NCI-H2196 treated with DMSO at 0.1 percent for 48 hours (cell line): ENCODE measurements around the gene UBE2Q2.
"Not testable (repeated sequence)": the region's sequence is repeated elsewhere in the genome, so short reads cannot be mapped to it uniquely, and the experiment has no call there.

Source experiments
- DNase-seq: peaks from one replicate; lab custom pipeline; 2025; ENCODE audit not compliant: unreplicated experiment; lab: John Stamatoyannopoulos, UW

Gene UBE2Q2

GRCh38 chr15:75864213-75865059, 21.2 kb downstream of the UBE2Q2 start:
- DNase-seq = no peak

DNA sequence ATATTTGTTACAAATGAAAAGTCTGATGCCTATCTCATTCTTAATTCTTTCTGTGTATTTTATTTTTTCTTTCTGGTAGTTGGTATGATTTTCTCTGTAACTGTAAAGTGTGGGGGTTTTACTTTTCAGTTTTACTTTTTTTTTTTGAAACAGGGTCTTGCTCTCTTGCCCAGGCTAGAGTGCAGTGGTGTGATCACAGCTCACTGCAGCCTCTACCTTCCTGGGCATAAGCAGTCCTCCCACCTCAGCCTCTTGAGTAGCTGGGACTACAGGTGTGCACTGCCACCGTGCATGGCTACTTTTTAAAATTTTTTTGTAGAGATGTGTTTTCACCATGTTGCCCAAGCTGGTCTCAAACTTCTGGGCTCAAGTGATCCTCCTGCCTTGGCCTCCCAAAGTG, 22.8 kb downstream of the UBE2Q2 start:
- not testable (repeated sequence) for DNase-seq

DNA sequence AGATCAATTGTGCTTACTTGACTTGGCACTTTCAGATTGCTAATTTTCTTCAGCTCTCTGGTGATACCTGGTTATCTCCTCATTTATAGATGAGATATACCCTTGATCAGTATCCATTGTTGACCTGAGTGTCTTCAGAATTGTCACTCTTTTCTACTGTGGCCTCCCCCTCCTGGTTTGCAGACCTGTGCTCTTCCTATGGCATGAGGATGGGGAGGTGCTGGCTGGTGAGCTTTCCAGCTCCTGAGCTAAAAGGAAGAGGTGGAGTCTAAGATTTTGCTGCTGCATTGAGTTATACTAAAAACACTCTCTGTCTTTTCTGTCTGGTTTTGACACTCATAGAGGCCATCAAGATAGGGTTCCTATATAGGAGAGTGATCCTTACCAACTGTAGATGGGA, 23.7 kb downstream of the UBE2Q2 start:
- DNase-seq = no peak

DNA sequence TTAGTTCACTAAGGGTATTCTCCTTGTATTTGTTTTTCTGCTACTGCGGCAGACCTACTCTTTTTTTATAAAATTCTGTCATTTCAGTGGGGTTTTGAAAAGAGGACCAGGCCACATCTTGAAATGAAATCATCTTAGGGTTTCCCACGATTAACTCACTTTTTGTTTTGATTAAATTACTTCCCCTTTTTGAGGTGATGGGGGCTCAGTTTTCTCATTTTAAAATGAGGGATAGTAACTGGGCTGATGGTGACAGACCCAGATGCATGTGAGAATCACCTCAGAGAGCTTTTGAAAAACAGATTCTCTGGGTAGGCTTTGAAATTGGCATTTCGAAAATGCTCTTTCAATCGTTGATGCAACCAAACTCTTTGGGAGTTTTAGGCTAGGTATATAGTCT, 24.2 kb downstream of the UBE2Q2 start:
- no peak for DNase-seq

DNA sequence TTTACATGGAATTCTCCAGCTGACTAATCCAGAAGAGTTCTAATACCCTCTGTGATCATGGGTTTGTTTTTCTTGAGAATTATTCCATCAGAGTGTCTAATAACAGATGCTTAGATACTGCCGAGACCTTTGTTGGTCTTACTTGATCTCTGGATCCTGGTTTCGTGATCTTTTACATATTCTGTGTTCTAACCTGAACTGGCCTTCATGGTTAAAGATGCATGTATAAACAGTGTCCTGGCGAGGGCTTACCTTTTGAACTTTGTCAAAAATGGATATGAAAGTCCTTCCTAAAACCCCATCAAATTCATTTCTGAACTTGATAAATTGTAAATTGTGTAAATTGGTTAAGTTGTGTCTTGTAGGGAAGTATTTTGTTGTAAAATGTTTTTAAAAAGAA, 24.8 kb downstream of the UBE2Q2 start:
- DNase-seq = no peak

DNA sequence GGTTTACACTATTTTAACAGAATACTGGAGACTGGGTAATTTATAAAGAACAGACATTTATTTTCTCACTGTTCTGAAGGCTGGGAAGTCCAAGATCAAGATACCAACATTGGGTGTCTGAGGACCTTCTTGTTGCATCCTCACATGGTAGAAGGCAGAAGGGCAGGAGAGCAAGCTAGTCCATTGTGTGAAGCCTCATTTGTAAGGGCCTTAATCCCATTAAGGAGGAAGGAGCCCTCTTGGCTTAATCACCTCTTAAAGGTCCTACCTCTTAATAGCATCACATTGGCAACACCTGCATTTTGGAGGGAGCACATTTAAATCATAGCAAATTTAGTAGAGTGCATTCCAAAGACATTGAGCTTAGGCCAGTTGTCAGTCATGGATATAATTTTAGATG, 26.2 kb downstream of the UBE2Q2 start:
- no peak for DNase-seq

DNA sequence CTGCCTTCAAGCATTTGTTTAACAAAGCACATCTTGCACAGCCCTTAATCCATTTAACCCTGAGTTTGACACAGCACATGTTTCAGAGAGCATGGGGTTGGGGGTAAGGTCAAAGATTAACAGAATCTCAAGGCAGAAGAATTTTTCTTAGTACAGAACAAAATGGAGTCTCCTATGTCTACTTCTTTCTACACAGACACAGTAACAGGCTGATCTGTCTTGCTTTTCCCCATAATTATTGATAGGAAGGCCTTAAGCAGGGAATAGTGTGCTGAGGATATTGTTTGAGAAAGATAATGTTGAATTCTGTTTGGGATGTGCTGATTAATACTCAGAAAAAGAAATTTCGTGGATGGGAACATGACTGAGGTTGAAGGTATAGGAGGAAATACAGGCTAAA, 28.3 kb downstream of the UBE2Q2 start:
- DNase-seq = not testable (repeated sequence)

- no peak for DNase-seq
Observed at GRCh38 chr15:75872403-75872990, 29.2 kb downstream of the UBE2Q2 start.

- no peak for DNase-seq
Observed at GRCh38 chr15:75884041-75884440, 40.8 kb downstream of the UBE2Q2 start.

DNA sequence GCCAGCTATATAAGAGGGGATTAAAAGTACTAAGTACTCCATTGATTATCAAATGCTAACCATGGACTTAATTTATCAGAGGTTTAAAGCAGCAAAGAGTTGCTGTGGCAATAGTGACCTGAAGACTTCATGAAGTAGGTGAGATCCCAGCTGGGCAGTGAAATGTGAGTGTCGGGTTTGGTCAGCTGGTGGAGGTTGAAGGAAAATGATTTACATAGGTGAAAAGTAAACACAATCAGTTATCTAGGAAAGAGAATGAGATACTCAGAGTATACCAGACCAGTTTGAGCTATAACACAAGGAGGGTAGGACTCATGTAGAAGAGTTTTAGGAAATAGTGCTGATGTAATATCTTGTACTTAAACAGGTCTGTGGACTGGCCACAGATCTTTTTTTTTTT, 43.9 kb downstream of the UBE2Q2 start:
- no peak for DNase-seq

- no peak for DNase-seq
Observed at GRCh38 chr15:75891895-75892294, 48.6 kb downstream of the UBE2Q2 start.

GRCh38 chr15:75895731-75896130, 52.5 kb downstream of the UBE2Q2 start:
- no peak for DNase-seq

GRCh38 chr15:75900577-75900976, 57.3 kb downstream of the UBE2Q2 start:
- no peak for DNase-seq

DNA sequence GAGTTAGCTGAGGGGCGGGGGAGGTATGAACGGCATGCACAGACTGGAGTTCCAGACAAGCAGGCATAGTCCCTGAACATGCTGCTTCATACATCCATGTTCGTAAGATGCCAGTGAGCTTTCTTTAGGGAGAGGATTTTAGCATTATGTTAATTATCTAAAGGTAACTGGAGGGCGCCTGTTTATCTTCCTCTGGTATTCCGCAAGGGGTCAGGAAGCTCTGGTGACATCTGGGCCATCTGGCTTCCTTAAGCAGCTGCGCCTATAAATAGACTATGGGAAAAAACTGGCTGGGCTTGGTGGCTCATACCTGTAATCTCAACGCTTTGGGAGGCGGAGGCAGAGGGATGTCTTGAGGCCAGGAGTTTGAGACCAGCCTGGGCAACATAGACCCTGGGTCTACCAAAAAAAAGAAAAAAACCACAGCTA, 58.9 kb downstream of the UBE2Q2 start:
- no peak for DNase-seq

- peak; percentile 54 for DNase-seq
Observed at GRCh38 chr15:75903331-75904239, 60.3 kb downstream of the UBE2Q2 start, which contains the start of gene FBXO22. FBXO22 (plus strand) TSS chr15:75903878; CDS start chr15:75903964, 86 bp downstream.

DNA sequence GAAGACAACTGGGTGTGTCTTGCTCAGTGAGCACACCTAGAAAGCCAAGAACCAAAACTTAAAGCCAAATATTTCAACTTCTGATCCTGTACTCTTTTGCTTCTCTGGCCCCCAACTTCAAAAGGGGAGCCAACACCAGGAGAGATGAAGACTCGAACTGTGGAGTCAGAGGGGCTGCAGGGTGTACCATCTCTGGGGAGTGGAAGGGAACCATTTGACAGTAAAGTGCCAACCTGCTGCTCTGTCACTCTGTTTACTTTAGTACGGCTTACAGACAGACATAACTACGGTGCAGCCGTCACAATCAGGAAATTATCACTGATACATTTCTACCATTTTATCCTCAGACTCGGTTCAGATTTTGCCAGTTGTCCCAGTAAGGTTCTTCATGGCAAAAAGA, 62.0 kb downstream of the UBE2Q2 start:
- DNase-seq = no peak

GRCh38 chr15:75910355-75910754, 67.1 kb downstream of the UBE2Q2 start:
- DNase-seq = not testable (repeated sequence)

DNA sequence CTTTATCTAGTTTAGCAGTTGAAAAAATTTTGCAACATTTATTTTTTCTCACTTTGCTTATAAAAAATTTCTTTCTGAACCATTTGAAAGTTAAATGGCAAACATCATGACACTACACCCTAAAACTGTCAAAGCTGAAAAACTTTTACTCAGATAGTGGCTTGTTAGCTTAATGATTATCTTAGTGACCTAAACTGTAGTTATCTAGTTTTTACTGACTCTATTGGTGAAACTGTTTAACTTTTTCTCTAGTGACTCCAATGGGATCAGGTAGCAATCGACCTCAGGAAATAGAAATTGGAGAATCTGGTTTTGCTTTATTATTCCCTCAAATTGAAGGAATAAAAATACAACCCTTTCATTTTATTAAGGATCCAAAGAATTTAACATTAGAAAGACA, 73.7 kb downstream of the UBE2Q2 start:
- no peak for DNase-seq

DNA sequence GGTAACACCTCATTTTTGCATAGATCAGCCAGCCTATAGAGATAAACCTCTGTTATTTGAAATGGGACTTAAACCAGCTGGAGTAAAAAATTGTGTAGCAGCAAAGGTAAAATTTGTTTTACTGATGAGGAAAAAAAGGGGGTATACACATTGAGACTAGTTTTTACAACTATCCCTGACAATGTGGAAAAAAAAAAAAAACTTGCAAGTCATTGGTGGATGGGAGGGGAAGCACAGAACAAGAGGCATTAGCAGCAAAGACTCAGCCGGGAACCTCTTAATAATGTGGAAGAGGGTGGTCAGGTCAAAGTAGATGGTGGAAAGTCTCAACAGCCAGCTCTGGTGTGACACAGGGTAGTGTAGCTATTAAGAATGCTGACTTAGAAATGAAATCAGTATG, 74.9 kb downstream of the UBE2Q2 start:
- no peak for DNase-seq

GRCh38 chr15:75920079-75920478, 76.8 kb downstream of the UBE2Q2 start:
- no peak for DNase-seq
